ENCODE data around the gene FAM131A.

Gene FAM131A

GRCh38 chr3:184337399-184337714 is at the start of gene FAM131A:
FAM131A (plus strand) TSS chr3:184337600; CDS start chr3:184337631, 31 bp downstream.
- DNase-seq: no peak

GRCh38 chr3:184289426-184289938 is 47.9 kb upstream of the FAM131A start:
- peak; percentile 18 to 49 for DNase-seq

- DNase-seq: no peak
Measured at GRCh38 chr3:184290331-184290730, 47.1 kb upstream of the FAM131A start.

GRCh38 chr3:184291044-184291737 is 46.2 kb upstream of the FAM131A start:
- DNase-seq: no peak

GRCh38 chr3:184291738-184292445 is 45.5 kb upstream of the FAM131A start:
- no peak for DNase-seq

GRCh38 chr3:184295771-184296170 is 41.6 kb upstream of the FAM131A start:
- no peak for DNase-seq

- no peak for DNase-seq
Measured at GRCh38 chr3:184296616-184297015, 40.8 kb upstream of the FAM131A start.

GRCh38 chr3:184298759-184299487 is 38.5 kb upstream of the FAM131A start, which contains the start of gene PSMD2:
PSMD2 (plus strand) TSS chr3:184299241; CDS start chr3:184299267, 26 bp downstream.
- DNase-seq: peak; percentile 84 to 91

- no peak for DNase-seq
Measured at GRCh38 chr3:184299488-184300377, 37.7 kb upstream of the FAM131A start.

GRCh38 chr3:184300378-184300720 is 37.1 kb upstream of the FAM131A start:
- no peak for DNase-seq

- DNase-seq: no peak
Measured at GRCh38 chr3:184305577-184305976, 31.8 kb upstream of the FAM131A start.

- no peak for DNase-seq
Measured at GRCh38 chr3:184306341-184306972, 30.9 kb upstream of the FAM131A start.

GRCh38 chr3:184307915-184308314 is 29.5 kb upstream of the FAM131A start:
- no peak for DNase-seq

GRCh38 chr3:184308744-184309143 is 28.7 kb upstream of the FAM131A start:
- DNase-seq: no peak

GRCh38 chr3:184311633-184312032 is 25.8 kb upstream of the FAM131A start:
- no peak for DNase-seq

GRCh38 chr3:184314363-184314699 is 23.1 kb upstream of the FAM131A start, which contains the start of gene EIF4G1:
EIF4G1 (plus strand) TSS chr3:184314606; CDS start chr3:184315797, 1,191 bp downstream.
- DNase-seq: peak; percentile 68 to 86

- DNase-seq: peak; percentile 13 to 47
Measured at GRCh38 chr3:184314700-184315542, 22.5 kb upstream of the FAM131A start.

- DNase-seq: no peak
Measured at GRCh38 chr3:184315543-184315867, 21.9 kb upstream of the FAM131A start.

GRCh38 chr3:184315871-184316661 is 21.3 kb upstream of the FAM131A start:
- DNase-seq: no peak

- no peak for DNase-seq
Measured at GRCh38 chr3:184316792-184317191, 20.6 kb upstream of the FAM131A start.

Measured in bone marrow (tissue), 2 donors.